Measurements from ENCODE around the gene YPEL4. TPM values are rescaled to one million over a fixed set of nuclear protein-coding genes. Genes with fewer than 3 reads are reported as not detected.

YPEL4 gene
- total RNA-seq, 1 donor from 2014 or later: 0.48 TPM

GRCh38 chr11:57615308-57615707 is 34.4 kb downstream of the YPEL4 start:
- no peak for TF ChIP-seq CTCF (conservative IDR thresholded peaks at IDR 0.05)
- DNase-seq (ENCODE audit: extremely low spot score, unreplicated experiment): no peak
- no peaks in the 10 kb centered on the region for H3K9me3 Mint-ChIP-seq
- H3K27me3 Mint-ChIP-seq: no peaks in the 10 kb centered on the region
- peaks cover 25% of the 10 kb centered on the region for H3K36me3 Mint-ChIP-seq
- no peak overlapping the region for H3K4me3 Mint-ChIP-seq
- H3K4me1 Mint-ChIP-seq (ENCODE audit: unreplicated experiment): peaks cover 4% of the 10 kb centered on the region
- H3K27ac Mint-ChIP-seq: no peak overlapping the region

DNA sequence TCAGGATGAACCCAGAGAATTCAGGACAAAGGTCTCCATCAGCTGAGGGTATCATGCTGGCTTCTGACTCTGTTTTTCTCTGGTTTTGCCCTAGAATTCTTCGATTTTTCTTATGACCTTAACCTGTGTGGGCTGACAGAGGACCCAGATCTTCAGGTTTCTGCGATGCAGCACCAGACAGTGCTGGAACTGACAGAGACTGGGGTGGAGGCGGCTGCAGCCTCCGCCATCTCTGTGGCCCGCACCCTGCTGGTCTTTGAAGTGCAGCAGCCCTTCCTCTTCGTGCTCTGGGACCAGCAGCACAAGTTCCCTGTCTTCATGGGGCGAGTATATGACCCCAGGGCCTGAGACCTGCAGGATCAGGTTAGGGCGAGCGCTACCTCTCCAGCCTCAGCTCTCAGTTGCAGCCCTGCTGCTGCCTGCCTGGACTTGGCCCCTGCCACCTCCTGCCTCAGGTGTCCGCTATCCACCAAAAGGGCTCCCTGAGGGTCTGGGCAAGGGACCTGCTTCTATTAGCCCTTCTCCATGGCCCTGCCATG is 35.4 kb downstream of the YPEL4 start:
- H3K27ac Mint-ChIP-seq: no peak overlapping the region
- H3K9me3 Mint-ChIP-seq: no peaks in the 10 kb centered on the region
- H3K4me1 Mint-ChIP-seq (ENCODE audit: unreplicated experiment): peaks cover 4% of the 10 kb centered on the region
- no peak for DNase-seq (ENCODE audit: extremely low spot score, unreplicated experiment)
- no peak for TF ChIP-seq CTCF (conservative IDR thresholded peaks at IDR 0.05)
- no peaks in the 10 kb centered on the region for H3K27me3 Mint-ChIP-seq
- no peak overlapping the region for H3K4me3 Mint-ChIP-seq
- H3K36me3 Mint-ChIP-seq: peaks cover 25% of the 10 kb centered on the region

DNA sequence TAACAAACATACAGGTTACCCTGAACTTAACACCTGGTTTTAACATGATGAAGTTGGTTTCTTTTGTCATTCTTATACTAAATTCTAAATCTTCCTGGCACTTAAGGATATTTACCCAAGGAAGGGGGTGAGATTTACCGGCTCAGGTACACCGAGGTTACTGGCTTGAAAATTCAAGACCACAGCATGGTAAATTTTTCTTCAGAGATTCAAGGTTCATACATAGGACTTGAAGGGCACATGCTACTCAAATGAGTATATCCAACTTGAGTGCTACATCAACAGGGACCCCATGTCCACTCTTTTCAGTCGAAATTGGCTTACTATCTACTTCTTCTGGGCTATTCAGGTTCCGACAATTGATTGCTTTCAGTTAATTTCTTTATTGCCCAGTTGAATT is 39.5 kb downstream of the YPEL4 start:
- no peak overlapping the region for H3K27ac Mint-ChIP-seq
- H3K9me3 Mint-ChIP-seq: no peaks in the 10 kb centered on the region
- no peak for DNase-seq (ENCODE audit: extremely low spot score, unreplicated experiment)

DNA sequence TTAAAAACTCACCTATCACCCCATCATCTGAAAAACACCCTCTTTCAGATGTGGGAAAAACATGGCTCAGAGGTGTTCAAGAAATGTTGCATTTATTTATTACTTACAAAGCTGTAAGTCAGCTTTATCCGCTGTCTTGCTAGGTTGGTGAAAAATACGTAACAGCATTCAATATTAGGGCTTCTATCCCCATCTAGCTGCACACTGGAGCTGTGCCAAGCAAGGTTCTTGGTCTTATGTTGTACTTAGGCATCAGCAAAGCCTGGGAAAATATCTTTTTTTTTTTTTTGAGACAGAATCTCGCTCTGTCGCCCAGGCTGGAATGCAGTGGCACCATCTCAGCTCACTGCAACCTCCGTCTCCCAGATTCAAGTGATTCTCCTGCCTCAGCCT is 44.7 kb downstream of the YPEL4 start:
- H3K27me3 Mint-ChIP-seq: no peaks in the 10 kb centered on the region
- no peak overlapping the region for H3K4me3 Mint-ChIP-seq
- no peak for DNase-seq (ENCODE audit: extremely low spot score, unreplicated experiment)
- no peak overlapping the region for H3K27ac Mint-ChIP-seq
- no peak for TF ChIP-seq CTCF (conservative IDR thresholded peaks at IDR 0.05)
- H3K9me3 Mint-ChIP-seq: no peaks in the 10 kb centered on the region
- H3K36me3 Mint-ChIP-seq: peaks cover 11% of the 10 kb centered on the region
- peaks cover 7% of the 10 kb centered on the region for H3K4me1 Mint-ChIP-seq (ENCODE audit: unreplicated experiment)

More for the DNA sequence above, 39.5 kb downstream of the YPEL4 start:
- peaks cover 24% of the 10 kb centered on the region for H3K36me3 Mint-ChIP-seq
- no peaks in the 10 kb centered on the region for H3K4me1 Mint-ChIP-seq (ENCODE audit: unreplicated experiment)
- H3K27me3 Mint-ChIP-seq: no peaks in the 10 kb centered on the region
- no peak for TF ChIP-seq CTCF (conservative IDR thresholded peaks at IDR 0.05)
- no peak overlapping the region for H3K4me3 Mint-ChIP-seq

- Mint-ChIP-seq H3K9me3 (no peaks in the 10 kb centered on the region), H3K4me1 (ENCODE audit: unreplicated experiment) (peaks cover 12% of the 10 kb centered on the region)
- TF ChIP-seq CTCF (conservative IDR thresholded peaks at IDR 0.05): no peak
Observed at GRCh38 chr11:57604296-57605027, 45.2 kb downstream of the YPEL4 start.

More at GRCh38 chr11:57604296-57605027, 45.2 kb downstream of the YPEL4 start:
- H3K36me3 Mint-ChIP-seq: peaks cover 11% of the 10 kb centered on the region
- H3K27ac Mint-ChIP-seq: no peak overlapping the region
- H3K4me3 Mint-ChIP-seq: no peak overlapping the region
- H3K27me3 Mint-ChIP-seq: no peaks in the 10 kb centered on the region
- no peak for DNase-seq (ENCODE audit: extremely low spot score, unreplicated experiment)

Measured in type B pancreatic cell (in vitro differentiated cells).